ENCODE measurements around the gene HK1.

- TF ChIP-seq CTCF (conservative IDR thresholded peaks at IDR 0.05 in 1 of 2, IDR thresholded peaks at IDR 0.05 in 1 of 2; ENCODE audit: low read depth in 1 of 2, low read length in 2 of 2) (no peak), EZH2 (IDR thresholded peaks at IDR 0.05; ENCODE audit: low read length, missing control alignments) (no peak)
These were observed 111.7 kb downstream of the HK1 start for GRCh38 chr10:69389827-69390490.
